GM18519 (cell line): ENCODE measurements around the gene DENND1A.

Source experiments
- ATAC-seq: cut with Tn5 transposase; IDR thresholded peaks from one replicate; pipeline ENCODE4 v1.9.1; 2021; ENCODE audit warnings: mild to moderate bottlenecking, moderate library complexity; ENCODE audit not compliant: unreplicated experiment, low FRiP score

Gene DENND1A

DNA sequence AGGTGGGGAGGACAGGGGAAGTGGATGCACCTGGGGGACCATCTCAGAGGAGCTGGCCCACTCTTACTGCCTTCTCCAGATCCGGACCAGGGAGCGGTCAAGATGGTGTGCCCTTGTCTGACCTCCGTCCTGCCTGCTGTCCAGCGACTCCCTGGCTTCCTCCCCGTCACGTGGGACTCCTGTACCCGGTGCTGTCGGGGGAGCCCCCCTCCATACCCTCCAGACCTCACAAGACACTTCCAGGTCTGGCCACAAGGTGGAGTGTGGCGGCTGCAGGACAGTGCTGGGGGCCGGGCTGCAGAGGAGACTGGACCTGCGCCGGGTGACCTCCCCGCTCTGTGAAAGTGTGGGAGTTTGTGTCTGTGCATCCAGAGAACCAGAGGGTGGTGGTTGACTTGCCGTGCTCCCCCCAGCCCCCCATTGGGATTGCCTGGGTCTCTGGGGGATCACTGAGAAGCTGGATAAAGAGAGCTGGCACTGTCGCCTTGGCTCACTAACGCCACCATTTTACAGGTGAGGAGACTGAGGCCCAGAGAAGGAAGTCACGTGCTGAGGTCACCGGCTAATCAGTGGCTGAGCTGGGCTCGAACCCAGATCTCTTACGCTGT lies 575.8 kb downstream of the DENND1A start:
- ATAC-seq, result no peak

DNA sequence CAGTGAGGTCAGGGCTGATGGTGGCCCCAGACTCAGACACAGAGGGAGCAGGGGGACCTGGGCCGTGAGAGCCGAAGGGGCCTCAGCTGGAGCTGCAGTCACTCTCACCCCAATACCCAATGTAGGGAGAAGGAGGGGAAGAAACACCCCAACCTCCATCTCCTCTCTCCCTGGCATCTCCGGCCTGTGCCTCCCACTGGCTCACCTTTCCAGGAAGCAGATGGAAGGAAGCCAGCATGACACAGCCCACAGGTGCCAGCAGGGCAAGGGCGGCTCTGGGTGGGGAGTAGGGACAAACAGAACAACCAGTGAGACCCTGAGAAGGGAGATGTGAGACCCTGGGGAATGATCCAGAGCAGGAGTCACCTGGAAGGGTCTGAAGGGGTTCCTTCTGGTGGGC lies 576.9 kb downstream of the DENND1A start:
- no peak for ATAC-seq

DNA sequence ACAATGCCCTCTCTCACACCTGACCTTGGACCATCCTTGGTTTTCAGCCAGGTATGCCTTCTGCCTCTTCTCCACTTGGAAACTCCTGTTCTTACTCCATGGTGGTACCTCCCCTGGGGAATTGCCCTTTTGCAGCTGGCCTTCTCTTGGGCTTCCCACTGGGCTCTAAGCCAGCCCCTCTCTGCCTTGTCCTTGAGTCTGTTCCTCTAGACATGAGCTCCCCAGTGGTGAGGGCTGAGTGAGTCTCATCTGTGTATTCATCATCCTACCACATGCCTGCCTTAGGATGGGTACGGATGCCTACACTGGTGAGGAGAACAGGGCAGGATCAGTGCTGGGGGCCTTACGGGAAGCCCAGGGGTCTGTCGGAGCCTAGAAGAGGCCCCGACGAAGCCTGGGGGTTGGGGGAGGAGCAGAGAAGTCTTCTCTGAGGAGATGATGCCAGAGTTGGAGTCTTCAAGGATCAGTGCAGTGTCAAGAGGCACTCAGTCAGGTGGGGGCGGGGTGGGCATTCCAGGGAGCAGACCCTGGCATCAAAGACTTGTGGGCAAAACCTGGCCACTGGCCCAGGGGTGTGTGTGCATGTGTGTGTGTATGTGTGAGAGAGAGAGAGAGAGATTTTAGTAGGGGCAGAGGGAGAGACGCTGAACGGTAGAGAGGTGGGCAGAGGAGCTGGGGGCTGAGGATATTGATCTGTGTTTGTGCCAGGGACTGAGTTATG lies 579.2 kb downstream of the DENND1A start:
- no peak for ATAC-seq

DNA sequence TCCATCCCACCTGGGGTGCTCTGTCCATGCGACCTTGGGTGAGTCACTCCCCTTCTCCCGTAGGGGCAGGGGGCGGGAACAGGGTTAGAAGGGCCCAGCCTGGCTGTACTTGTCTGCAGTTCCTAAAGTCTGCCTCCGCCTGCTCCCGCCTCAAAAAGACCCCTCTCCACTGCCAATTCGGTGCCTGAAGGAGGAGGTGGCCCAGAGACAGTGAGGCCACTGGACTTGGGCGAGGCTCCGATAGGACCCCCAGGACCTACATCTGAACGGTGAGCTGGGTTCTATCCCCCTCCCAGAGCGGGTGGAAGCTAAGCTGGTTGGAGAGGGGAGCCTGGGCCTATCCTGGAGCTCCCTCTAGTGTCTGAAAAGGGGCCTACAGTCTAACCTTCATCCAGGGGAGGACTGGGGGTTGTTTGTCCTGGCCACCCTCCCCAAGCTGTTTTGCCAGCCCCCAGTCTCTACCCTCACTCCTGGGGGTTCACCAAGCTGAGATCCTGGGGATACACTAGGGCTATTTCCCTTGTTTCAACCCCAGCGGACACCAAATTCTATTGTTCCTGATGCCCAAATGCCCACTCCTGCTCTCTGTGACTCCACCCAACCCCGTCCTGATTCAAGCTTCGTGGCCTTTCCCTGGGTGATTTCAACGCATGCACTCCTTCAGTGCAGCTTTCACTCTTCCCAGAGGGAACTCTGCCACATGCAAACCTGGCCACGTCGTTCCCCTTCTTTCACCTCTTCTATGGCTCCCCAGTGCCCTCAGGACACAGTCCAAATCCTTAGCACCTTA lies 580.0 kb downstream of the DENND1A start:
- ATAC-seq, result no peak

DNA sequence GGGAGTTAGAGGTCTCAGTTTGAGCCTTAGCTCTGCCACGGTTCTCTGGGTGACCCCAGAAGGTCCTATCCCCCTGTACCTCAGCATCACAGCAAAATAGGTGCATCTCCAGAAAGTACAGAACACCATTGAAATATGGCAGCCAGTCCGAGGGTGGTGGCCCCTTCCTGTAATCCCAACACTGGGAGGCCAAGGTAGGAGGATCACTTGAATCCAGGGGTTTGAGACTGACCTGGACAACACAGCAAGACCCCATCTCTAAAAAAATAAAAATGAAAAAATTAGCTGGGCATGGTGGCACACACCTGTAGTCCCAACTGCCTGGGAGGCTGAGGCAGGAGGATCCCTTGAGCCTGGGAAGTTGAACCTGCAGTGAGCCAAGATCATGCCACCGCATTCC lies 580.9 kb downstream of the DENND1A start:
- ATAC-seq, result no peak

DNA sequence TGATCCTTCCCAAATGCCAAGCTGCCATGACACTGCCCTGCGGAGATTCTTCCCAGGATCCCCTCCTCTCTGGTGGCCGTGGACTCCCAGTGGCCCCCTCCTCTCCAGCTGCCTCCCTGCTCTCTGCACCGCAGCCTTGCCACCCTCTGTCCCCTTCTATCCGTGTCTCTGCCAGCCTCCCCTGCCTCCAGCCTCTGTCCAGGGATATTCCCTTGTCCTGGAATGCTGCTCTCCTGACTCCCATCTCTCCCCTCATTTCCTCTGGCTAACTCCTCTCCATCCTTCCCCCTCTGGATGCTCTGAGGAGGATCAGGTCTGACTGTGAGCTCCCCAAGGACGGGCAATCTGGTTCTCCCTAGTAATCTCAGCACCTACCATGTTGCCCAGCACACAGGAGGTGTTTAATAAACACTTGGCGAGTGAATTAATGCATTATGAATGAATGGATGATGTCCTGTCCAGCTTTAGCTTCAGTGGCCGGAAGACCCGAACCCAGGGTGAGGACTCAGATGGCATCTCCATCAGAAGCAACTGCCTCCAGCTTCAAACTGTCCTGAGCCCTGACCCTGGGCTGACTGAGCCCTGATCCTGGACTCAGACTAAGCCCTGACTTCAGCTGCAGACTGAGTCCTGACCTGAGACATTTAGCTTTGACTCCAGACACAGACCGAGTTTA lies 581.5 kb downstream of the DENND1A start:
- ATAC-seq, result no peak

DNA sequence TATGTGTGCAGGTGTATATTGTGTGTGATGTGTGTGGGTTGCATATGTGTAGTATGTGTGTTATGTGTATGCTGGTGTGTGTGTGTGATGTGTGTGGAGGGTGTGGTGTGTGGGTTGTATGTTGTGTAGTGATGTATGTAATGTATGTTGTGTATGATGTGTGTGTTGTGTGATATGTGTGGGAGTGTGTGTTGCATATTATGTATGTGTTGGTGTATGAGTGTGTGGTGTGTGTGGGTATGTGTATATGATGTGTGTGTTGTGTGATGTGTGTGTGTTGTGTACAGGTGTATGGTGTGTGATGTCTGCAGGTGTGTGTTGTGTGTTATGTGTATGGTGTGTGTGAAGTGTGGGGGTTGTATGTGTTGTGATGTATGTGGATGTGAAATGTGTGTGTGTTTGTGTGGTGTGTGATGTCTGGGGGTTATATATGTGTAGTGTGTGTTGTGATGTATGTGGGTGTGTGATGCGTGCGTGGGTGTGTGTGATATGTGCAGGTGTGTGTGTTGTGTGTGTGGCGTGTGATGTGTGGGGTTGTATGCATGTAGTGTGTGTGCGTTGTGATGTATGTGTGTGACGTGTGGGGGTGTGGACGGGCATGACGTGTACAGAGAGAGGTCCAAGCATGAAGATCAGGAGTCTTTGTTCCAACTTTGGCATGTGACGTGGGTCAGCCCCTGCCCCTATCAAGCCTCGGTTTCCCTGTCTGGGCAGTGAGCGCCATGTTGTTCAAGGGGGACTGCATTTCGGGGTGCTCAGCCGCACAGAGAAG lies 582.5 kb downstream of the DENND1A start:
- ATAC-seq, result no peak

DNA sequence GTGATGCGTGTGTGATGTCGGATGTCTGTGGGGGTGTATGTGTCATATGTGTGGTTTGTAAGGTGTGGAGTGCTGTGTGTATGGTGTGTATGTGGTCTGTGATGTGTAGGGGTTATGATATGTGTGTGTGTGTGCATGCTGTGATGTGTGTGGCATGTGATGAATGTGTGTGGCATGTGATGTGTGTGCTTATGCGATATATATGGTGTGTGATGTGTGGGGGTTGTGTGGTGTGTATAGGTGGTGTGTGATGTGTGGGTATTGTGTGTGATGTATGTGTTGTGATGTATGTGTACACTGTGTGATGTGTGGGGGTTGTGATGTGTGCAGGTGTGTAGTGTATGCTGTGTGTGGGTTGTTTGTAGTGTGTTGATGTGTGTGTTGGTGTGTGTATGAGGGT lies 583.1 kb downstream of the DENND1A start:
- ATAC-seq, result no peak

DNA sequence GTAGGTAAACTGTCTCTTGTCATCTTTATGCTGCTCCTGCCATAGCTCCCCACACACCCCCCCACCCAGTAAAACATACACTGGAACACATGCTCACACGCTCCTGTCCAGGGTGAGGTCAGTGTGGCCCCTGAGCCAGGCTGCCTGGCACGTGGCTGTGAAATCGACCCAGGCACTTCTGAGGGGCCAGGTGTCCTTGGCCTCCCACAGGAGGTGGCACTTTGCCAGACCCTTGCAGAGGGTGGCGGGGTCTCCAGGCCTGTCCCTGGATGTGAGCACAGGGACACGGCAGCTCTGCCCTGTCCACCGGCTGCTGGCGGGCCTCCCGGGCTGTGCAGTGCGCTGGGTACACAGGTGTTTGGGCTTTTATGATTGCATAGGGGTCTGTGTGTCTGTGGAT lies 583.9 kb downstream of the DENND1A start:
- ATAC-seq, result no peak

DNA sequence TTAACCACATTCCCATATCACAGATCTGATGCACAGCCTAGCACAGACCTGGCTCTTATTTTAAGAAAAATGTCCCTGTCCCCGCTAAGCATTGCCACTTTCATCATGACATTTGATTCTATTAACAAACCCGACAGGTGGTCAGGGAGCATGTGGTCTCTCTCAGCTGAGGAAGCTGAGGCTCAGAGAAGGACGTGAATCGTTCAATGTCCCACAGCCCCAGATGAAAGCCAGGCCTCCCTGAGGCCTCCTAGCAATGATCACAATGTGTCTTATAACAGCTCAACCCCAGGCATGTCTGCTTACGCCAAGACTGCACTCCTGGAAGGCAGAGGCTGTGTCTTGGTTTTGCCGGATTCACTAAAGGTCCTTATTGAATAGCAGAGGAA lies 584.4 kb downstream of the DENND1A start:
- ATAC-seq, result no peak

DNA sequence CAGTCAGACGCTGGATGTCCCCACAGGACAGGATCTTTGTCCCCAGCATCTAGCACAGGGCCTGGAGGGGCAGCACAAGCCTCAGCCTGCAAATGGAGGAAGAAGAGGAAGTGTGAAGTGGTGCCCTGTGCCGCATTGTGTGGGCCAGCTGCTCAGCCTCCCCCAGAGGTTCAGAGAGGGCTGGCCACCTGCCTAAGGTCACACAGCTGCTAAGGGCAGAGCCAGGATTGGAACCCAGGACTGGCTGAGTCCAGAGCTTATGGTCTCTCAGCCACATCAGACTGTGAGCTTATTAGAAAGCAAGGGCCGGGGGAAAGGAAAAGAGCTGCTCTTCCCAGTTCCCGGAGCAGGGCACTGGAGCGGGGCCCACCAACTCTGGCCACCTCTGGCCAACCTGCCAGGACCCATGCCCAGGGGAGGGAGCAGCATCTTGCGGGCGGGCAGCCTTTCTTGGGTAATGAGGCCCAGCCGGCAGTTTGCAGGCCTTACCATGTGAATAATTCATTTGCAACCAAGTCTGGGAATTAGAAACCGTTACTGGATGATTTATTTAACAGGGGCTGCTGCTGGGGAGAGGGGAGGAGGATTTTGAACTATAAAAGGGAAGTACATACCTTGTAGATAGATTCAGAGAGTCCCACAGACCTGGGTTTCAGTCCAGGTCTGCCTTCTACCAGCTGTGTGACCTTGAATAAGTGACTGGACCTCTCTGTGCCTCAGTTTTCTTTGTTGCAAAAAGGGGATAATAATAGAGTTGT lies 585.6 kb downstream of the DENND1A start:
- ATAC-seq, result no peak

DNA sequence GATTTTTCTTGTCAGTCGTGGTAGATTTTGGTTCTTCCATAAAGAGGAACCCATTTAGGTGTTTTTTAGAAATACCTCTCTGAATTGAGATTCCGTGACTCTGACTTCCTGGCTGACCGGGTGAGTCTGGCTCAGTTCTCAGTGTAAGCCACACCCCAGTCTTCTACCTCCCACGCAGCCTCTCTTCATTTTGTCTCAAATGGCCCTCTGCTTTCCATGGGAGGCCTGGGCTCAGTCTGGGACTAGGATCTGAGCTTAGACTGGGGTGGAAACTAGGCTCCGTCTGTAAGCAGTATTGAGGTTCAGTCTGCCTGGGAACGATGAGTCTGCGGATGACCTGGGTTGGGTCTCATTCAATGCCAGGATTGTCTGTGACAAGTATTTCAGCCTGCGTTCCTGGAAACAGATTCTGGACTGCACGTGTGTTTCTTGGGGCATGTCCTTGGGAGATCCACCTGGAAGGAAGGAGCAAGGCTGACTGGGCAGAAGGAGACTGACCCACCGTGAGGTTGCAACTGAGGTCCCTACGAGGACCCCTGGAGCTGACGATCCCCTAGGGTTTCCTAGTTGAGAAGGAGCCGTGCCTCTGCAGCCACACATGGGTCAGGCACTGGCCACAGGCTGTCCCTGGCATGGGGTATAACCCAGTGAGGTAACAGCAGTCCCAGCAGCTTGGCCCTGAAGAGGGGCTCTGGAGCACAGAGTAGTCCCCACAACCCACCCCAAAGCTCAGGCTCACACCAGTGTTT lies 586.3 kb downstream of the DENND1A start:
- peak; percentile 22 for ATAC-seq

DNA sequence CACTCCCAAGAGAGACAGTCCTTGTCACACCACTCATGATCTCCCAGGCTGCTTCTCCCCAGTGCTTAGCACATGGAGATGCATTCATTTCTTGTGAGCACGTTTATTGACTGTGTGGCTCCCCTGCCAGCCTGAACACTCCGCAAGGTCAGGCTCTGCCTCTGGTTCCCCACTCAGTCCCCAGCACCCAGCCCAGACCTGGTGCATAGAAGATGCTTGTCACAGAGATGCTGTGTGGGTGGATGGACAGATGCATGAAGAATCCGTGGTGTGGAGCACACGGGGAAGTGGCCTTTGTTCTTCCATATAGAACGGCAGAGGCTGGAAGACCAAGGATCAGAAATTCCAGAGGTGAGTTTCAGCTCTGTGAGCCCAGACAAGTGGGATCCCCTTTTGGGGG lies 587.7 kb downstream of the DENND1A start:
- ATAC-seq, result no peak

DNA sequence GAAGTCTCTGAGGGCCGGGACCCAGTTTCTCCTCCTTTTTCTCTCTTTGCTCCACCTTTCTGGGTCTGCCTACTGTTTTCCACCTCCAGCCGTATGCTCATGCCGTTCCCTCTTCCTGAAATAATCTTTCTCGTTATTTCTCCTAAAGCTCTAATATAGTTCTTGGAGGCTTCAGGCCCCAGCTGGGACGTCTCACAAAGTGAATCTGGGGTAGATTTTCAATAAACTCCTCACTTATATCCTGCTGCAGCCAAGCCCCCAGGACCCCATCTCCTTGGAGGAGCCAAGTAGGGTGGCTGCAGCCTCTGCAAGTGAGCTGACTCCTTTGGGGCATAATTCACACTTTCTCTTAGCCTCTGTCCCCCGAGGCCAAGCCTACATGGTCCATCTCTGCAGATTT lies 588.1 kb downstream of the DENND1A start:
- ATAC-seq, result no peak

DNA sequence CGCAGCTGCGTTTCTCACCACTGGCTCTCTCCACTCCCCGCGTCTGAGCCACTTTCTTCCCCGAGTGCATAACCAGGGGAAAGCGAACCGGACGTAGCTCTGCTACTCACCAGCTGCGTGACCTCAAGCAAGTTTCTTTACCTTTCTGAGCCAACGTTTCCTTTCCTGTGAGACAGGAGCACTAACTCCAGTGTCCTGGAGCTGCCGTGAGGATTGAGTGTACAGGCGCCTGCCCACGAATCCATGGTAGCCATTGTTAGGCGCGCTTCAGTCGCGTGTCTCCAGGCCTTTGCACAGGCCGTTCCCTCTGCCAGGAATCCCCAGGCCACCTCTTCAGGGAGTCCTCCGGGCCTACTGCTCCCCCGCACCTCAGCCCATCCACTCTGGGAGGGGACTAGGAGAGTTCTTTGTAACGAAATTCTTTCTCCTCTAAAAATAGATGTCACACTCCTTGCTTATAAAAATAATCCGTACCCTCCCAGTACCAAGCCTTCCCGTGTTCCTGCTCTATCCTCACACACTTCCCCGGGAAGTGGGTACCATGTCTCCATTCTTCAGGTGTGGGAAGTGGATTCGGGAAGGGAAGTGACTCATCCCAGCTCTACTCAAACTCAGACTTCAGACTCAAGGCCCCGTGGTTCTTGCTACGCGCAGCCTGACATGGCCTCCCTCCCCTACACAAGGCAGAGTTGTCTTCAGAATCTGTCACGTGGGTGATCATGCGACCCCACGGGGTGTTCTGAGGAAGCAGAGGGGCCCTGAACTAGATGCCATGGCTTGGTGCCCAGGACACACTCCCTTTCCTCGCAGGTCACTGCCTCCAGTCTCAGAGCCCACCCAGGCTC lies 590.0 kb downstream of the DENND1A start:
- peak; percentile 36 for ATAC-seq

DNA sequence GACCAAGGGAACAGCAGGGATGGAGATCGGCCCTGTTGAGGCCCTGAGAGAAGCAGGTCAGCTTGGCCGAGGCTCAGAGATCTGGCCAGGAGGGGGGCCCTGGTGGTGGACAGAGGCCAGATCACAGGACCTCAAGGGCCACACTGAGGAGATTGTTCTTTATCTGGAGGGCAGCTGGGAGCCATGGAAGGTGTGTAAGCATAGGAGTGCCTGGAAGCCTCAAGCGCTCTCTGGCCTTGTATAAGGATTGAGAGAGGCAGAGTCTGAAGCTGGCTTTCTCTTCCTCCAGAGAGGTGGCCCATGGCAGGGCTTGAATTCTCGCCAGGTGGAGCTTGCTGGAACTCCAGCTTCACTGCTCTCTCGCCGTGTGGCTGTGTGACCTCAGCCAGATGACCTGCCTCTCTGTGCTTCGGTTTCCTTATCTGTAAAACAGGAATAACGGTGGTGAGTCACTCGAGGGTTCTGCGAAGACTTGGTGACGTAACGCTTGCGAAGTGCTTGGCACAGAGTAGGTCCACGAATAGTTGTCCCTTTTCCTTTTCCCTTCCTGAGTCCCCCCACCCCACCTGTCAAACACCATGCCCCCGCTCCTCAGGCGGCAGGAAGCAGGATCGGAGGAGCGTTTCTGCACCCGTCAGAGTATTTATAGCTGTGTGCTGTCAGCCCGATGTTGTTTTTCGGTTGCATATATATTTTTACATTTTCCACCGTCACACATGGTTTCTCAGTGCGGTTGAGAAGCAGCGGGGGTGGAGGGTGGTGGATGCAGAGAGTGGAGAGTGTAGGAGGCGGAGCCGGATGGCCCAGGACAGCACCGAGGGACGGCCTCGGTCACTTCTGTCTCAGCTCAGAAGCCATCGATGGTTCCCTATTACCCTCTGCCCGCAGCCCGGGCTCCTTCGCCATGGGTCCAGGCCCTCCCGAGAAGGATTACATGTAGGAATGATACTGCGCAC lies 590.9 kb downstream of the DENND1A start:
- peak; percentile 40 for ATAC-seq

DNA sequence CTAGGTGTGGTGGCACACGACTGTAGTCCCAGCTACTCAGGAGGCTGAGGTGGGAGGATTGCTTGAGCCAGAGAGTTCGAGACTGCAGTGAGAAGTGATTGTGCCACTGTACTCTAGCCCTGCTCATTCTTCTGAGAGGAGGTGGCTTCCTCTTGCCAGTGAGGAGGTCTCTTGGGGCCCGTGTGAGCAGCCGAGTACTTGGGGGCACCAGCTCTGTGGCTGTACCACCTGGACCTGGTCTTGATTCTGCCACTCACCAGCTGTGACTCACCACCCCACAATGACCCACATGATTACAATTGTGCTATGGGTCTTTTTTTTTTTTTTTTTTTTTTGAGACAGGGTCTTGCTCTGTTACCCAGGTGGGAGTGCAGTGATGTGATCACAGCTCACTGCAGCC lies 592.0 kb downstream of the DENND1A start:
- ATAC-seq, result no peak
